H1 (cell line): Measurements from ENCODE around the gene LCN12. TPM values are rescaled to one million over a fixed set of nuclear protein-coding genes. Genes with fewer than 3 reads are reported as not detected.

Experiments used
- BRCA1 ChIP-seq: IDR thresholded peaks from 2 replicates; pipeline ENCODE4 v1.6.1; 2012; ENCODE audit warnings: low read depth, low read length, improper control_type of control experiment
- CHD2 ChIP-seq: IDR thresholded peaks from 2 replicates; pipeline ENCODE4 v1.6.1; 2012; ENCODE audit warnings: low read length, improper control_type of control experiment
- CTCF ChIP-seq, 3 experiments: IDR thresholded peaks; 1 replicate in 2 of 3; 2 replicates in 1 of 3; pipeline versions ENCODE4 v1.5.1 to v1.6.1; 2011; ENCODE audit warnings: low read length in 3 of 3, mild to moderate bottlenecking in 3 of 3, inconsistent platforms in 2 of 3, low read depth in 1 of 3, moderate library complexity in 1 of 3; ENCODE audit not compliant: insufficient read depth in 1 of 3; ENCODE audit errors: control extremely low read depth in 1 of 3
- FOSL1 ChIP-seq: IDR thresholded peaks from 2 replicates; pipeline ENCODE4 v1.6.1; 2011; ENCODE audit warnings: mild to moderate bottlenecking, low read depth, low read length, moderate library complexity; ENCODE audit not compliant: insufficient read depth
- GABPA ChIP-seq: IDR thresholded peaks from 2 replicates; pipeline ENCODE4 v1.6.1; 2011; ENCODE audit warnings: mild to moderate bottlenecking, low read length, moderate library complexity, borderline replicate concordance; ENCODE audit not compliant: insufficient read depth
- KDM1A ChIP-seq: fragments of 200-600, 300-600 bp; sonication (generic); IDR thresholded peaks from 2 replicates; pipeline ENCODE4 v1.7.1; 2016; ENCODE audit warnings: mild to moderate bottlenecking, low read length, borderline replicate concordance
- KDM4A ChIP-seq: IDR thresholded peaks from one replicate; pipeline ENCODE4 v1.7.1; 2012; ENCODE audit warnings: low read depth, mild to moderate bottlenecking, moderate library complexity, low read length, inconsistent platforms; ENCODE audit not compliant: severe bottlenecking
- KDM5A ChIP-seq: fragments of 200-600 bp; IDR thresholded peaks from 2 replicates; pipeline ENCODE4 v1.7.1; 2012; ENCODE audit warnings: mild to moderate bottlenecking, low read length, inconsistent platforms, mixed read lengths
- NRF1 ChIP-seq: IDR thresholded peaks from 2 replicates; pipeline ENCODE4 v1.6.1; 2011; ENCODE audit warnings: mild to moderate bottlenecking, low read depth, low read length, improper control_type of control experiment
- RAD21 ChIP-seq, 2 experiments: IDR thresholded peaks in 1 of 2; conservative IDR thresholded peaks in 1 of 2; 2 replicates each; pipeline ENCODE4 v1.6.1; 2011; ENCODE audit warnings: low read depth in 2 of 2, low read length in 2 of 2, improper control_type of control experiment in 1 of 2, inconsistent platforms in 1 of 2, mild to moderate bottlenecking in 1 of 2, moderate library complexity in 1 of 2
- RBBP5 ChIP-seq: IDR thresholded peaks from 2 replicates; pipeline ENCODE4 v1.7.1; 2012; ENCODE audit warnings: low read depth, mild to moderate bottlenecking, inconsistent platforms, low read length, moderate library complexity, borderline replicate concordance
- RFX5 ChIP-seq: IDR thresholded peaks from 2 replicates; pipeline ENCODE4 v1.6.1; 2011; ENCODE audit warnings: low read depth, low read length, improper control_type of control experiment, borderline replicate concordance
- RNF2 ChIP-seq: fragments of 200-900, 300-1000 bp; sonication (generic); IDR thresholded peaks from 2 replicates; pipeline ENCODE4 v1.7.1; 2016; ENCODE audit warnings: borderline replicate concordance, low read depth, mild to moderate bottlenecking, antibody characterized with exemption, low read length; ENCODE audit not compliant: poor library complexity, severe bottlenecking; ENCODE audit errors: missing control alignments
- RXRA ChIP-seq: IDR thresholded peaks from 2 replicates; pipeline ENCODE4 v1.6.1; 2011; ENCODE audit warnings: low read depth, mild to moderate bottlenecking, low read length, moderate library complexity; ENCODE audit not compliant: insufficient read depth
- SP4 ChIP-seq: IDR thresholded peaks from 2 replicates; pipeline ENCODE4 v1.6.1; 2012; ENCODE audit warnings: low read length, inconsistent platforms
- SUZ12 ChIP-seq: fragments of 200-600 bp; sonication (generic); IDR thresholded peaks from 2 replicates; pipeline ENCODE4 v1.6.1; 2012; ENCODE audit warnings: mild to moderate bottlenecking, inconsistent platforms, low read length, moderate library complexity, mixed read lengths
- TAF1 ChIP-seq: IDR thresholded peaks from 2 replicates; pipeline ENCODE4 v1.6.1; 2011; ENCODE audit warnings: mild to moderate bottlenecking, low read depth, low read length
- TCF12 ChIP-seq: IDR thresholded peaks from 2 replicates; pipeline ENCODE4 v1.6.1; 2011; ENCODE audit warnings: low read depth, mild to moderate bottlenecking, low read length
- polyA plus RNA-seq, 7 experiments: library from polyadenylated mRNA; depleted of rRNA in 3 of 7; stranded (reverse) in 5 of 7; unstranded in 2 of 7; fragments of >200 nt in 5 of 7; fragments of 200-250 nt in 2 of 7; gene quantifications; 1 replicate in 5 of 7; 2 replicates in 1 of 7; 4 replicates in 1 of 7; pipeline versions ENCODE4 v1.2.1 to v1.2.3, GENCODE V29; 2011 to 2013; ENCODE audit warnings: missing spikeins in 2 of 7, mixed read lengths in 2 of 7
- total RNA-seq: library from RNA; stranded (reverse); fragmentation: NEBNext Ultra II Directional; extraction: Animal tissue kit (Norgen Biotek cat#: 25700); gene quantifications from 2 replicates; pipeline ENCODE4 v1.2.1, GENCODE V29; 2021
- TF ChIP-seq, protein P1 (sequence below): IDR thresholded peaks from 2 replicates; pipeline ENCODE4 v1.6.1; 2011; ENCODE audit warnings: low read depth, mild to moderate bottlenecking, low read length; ENCODE audit not compliant: insufficient read depth

LCN12 gene
- total and polyA plus RNA-seq, 2 of the 8 experiments (the other 6 are each of a cell fraction or from before 2014, with no cell fraction given) = 1.1 to 1.7 TPM

GRCh38 chr9:136944519-136945332, 7.3 kb upstream of the LCN12 start, which contains the start of the genes C8G and FBXW5 (continued):
- TF ChIP-seq, protein P1, sequence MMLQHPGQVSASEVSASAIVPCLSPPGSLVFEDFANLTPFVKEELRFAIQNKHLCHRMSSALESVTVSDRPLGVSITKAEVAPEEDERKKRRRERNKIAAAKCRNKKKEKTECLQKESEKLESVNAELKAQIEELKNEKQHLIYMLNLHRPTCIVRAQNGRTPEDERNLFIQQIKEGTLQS = no peak
- TF ChIP-seq KDM4A = peak; percentile 88
- TF ChIP-seq KDM5A = no peak
- no peak for TF ChIP-seq RNF2
- peak in 2 of 3 experiments; percentile 89 to 95; a peak in 3 of 4 replicates for TF ChIP-seq CTCF (IDR thresholded peaks at IDR 0.05; ENCODE audit: control extremely low read depth in 1 of 3, insufficient read depth in 1 of 3, low read depth in 1 of 3, low read length in 3 of 3)
- peak in 1 of 2 experiments; percentile 42; a peak in 3 of 4 replicates for TF ChIP-seq RAD21 (IDR thresholded peaks at IDR 0.05 in 1 of 2, conservative IDR thresholded peaks at IDR 0.05 in 1 of 2; ENCODE audit: low read depth in 2 of 2, low read length in 2 of 2)
- no peak for TF ChIP-seq KDM1A
- no peak for TF ChIP-seq CHD2
- no peak for TF ChIP-seq RXRA
- no peak; the same call in 1 of the 2 replicates for TF ChIP-seq GABPA
- no peak; the same call in 1 of the 2 replicates for TF ChIP-seq RBBP5
- TF ChIP-seq FOSL1 = peak; percentile 52; the same call in 1 of the 2 replicates
- TF ChIP-seq BRCA1 = no peak
- TF ChIP-seq TCF12 = no peak
- no peak for TF ChIP-seq SUZ12
- TF ChIP-seq SP4 = no peak
- peak; percentile 47; the same call in 1 of the 2 replicates for TF ChIP-seq TAF1
- peak; percentile 87 for TF ChIP-seq NRF1
- no peak for TF ChIP-seq RFX5
